ENCODE results near the gene LSS. TPM values are rescaled to one million over a fixed set of nuclear protein-coding genes. Genes with fewer than 3 reads are reported as not detected.

Gene LSS
- total and polyA plus RNA-seq, 2 of the 4 experiments (the other 2 are of a cell fraction) = 43.4 to 58.1 TPM

DNA sequence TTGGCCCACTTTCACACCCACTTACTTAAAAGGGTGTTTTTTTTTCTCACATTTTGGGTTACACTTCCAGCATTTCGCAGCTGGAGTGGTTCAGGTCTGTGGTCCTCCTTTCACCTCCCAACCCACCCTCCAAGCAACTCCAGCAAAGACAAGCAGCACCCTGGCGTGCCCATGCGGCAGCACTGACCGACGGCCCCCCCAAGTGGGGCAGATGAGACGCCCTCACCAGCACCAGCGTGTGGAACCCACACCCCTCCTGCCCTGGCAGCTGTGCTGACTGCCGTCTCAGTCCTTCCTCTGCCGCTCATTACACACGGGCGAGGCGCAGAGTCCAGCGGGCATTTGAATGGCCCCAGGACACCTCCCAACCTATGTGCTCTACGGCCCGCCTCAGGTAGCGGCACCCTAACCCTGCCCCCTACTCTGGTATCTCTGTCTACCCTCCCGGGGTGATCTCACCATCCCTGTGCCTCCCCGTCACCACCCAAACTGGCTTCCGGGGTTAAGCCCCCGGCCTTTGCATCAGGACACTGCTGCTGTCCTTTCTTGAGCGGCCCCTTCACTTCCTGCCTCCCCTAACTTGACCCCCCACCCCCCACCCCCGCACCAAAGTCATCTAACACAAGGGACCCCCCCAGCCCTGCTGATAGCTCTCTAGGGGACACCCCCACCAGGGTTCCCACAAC lies 10.9 kb downstream of the LSS start:
- Histone ChIP-seq H3K23ac (ENCODE audit: low read depth, low read length) (no peak overlapping the region), H3K4me1 (ENCODE audit: control insufficient read depth, insufficient read depth, low read length) (no peaks in the 10 kb centered on the region), H3K9me1 (ENCODE audit: insufficient read depth, low read length) (0 out of 2 replicates have a peak, but pooled peaks cover 4% of the 10 kb centered on the region), H3K79me1 (ENCODE audit: low read depth in 1 of 2, low read length in 2 of 2) (peaks cover 8 to 29% of the 10 kb centered on the region in 2 experiments; a peak in 3 of 4 replicates), H4K8ac (ENCODE audit: low read depth in 2 of 2, low read length in 2 of 2) (no peak overlapping the region), H2AFZ (replicated peaks; ENCODE audit: low read length, poor library complexity) (peak overlapping the region; percentile 19), H3K9me3 (ENCODE audit: control insufficient read depth, insufficient read depth, low read length) (no peaks in the 10 kb centered on the region), H3K4me2 (ENCODE audit: low read depth, low read length) (no peak overlapping the region), H3K56ac (ENCODE audit: extremely low read depth, insufficient read depth, low read length) (no peak overlapping the region), H3K36me3 (ENCODE audit: control insufficient read depth, insufficient read depth, low read length) (peaks cover 45% of the 10 kb centered on the region), H4K91ac (ENCODE audit: insufficient read depth, low read depth, low read length) (no peak overlapping the region), H2BK5ac (ENCODE audit: low read depth, low read length, poor library complexity, severe bottlenecking) (no peak overlapping the region), H4K5ac (ENCODE audit: low read depth, low read length) (no peak overlapping the region), H3K4me3 (ENCODE audit: insufficient read depth, low read depth, low read length) (no peak overlapping the region), H3K9ac (ENCODE audit: low read depth, low read length) (no peak overlapping the region), H2BK20ac (ENCODE audit: low read depth, low read length) (no peak overlapping the region), H3K4ac (ENCODE audit: low read depth, low read length) (no peak overlapping the region), H2AK5ac (ENCODE audit: low read depth, low read length) (no peak overlapping the region), H4K20me1 (ENCODE audit: insufficient read depth, low read length) (peaks cover 17% of the 10 kb centered on the region), H3K14ac (replicated peaks; ENCODE audit: low read depth, low read length) (no peak overlapping the region), H2BK15ac (ENCODE audit: low read depth, low read length) (no peak overlapping the region), H3K27ac (ENCODE audit: insufficient read depth, low read length) (no peak overlapping the region), H2BK120ac (ENCODE audit: low read depth, low read length) (no peak overlapping the region), H3K27me3 (ENCODE audit: control insufficient read depth, insufficient read depth, low read length) (no peaks in the 10 kb centered on the region), H3K18ac (ENCODE audit: low read depth, low read length) (no peak overlapping the region), H2AK9ac (replicated peaks; ENCODE audit: low read depth, low read length, poor library complexity) (no peak overlapping the region)
- DNase-seq (no peak), ATAC-seq (ENCODE audit: low read depth) (no peak)
- TF ChIP-seq MXI1 (IDR thresholded peaks at IDR 0.05; ENCODE audit: borderline replicate concordance, low read depth, low read length) = no peak
- TF ChIP-seq NFE2L2 (IDR thresholded peaks at IDR 0.05; ENCODE audit: low read depth, low read length) = no peak
- TF ChIP-seq RAD21 (IDR thresholded peaks at IDR 0.05; ENCODE audit: low read length) = no peak
- TF ChIP-seq FOS (IDR thresholded peaks at IDR 0.05; ENCODE audit: low read depth, low read length) = no peak
- no peak for TF ChIP-seq CEBPB (IDR thresholded peaks at IDR 0.05; ENCODE audit: low read depth, low read length)
- TF ChIP-seq BHLHE40 (IDR thresholded peaks at IDR 0.05; ENCODE audit: low read depth, low read length) = no peak
- TF ChIP-seq, protein P1, sequence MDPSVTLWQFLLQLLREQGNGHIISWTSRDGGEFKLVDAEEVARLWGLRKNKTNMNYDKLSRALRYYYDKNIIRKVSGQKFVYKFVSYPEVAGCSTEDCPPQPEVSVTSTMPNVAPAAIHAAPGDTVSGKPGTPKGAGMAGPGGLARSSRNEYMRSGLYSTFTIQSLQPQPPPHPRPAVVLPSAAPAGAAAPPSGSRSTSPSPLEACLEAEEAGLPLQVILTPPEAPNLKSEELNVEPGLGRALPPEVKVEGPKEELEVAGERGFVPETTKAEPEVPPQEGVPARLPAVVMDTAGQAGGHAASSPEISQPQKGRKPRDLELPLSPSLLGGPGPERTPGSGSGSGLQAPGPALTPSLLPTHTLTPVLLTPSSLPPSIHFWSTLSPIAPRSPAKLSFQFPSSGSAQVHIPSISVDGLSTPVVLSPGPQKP (IDR thresholded peaks at IDR 0.05; ENCODE audit: borderline replicate concordance, low read depth, low read length) = no peak
- no peak for TF ChIP-seq RFX5 (IDR thresholded peaks at IDR 0.05; ENCODE audit: low read depth, low read length)
- no peak for TF ChIP-seq SMC3 (IDR thresholded peaks at IDR 0.05; ENCODE audit: low read depth, low read length)
- no peak for TF ChIP-seq CTCF (conservative IDR thresholded peaks at IDR 0.05; ENCODE audit: low read depth, low read length)
- BruUV-seq (replicated peaks) = no TSS peak
- in situ Hi-C loops (cut with MboI; ENCODE audit: low sequenced_read_pairs) (no loop called here), intact Hi-C loops (cut with micrococcal nuclease) (no loop called here), dilution Hi-C loops (cut with HindIII; ENCODE audit: low sequenced_read_pairs, unreplicated experiment) (no loop called here)
- POLR2A ChIA-PET (ENCODE audit: unreplicated experiment) = no interaction called here
- CTCF ChIA-PET = no interaction called here
- WGBS, 2 experiments (ENCODE audit: extremely low coverage in 2 of 2, insufficient read length in 1 of 2) = 85% methylated on average over 7 of the region's 22 CpGs; no CpG with 5 or more reads in 1 of the 2 experiments
